ENCODE measurements around the gene NVL.

- no peak for TF ChIP-seq REST (IDR thresholded peaks at IDR 0.05; ENCODE audit: borderline replicate concordance)
- no peak for TF ChIP-seq SMC3 (conservative IDR thresholded peaks at IDR 0.05; ENCODE audit: poor library complexity)
- TF ChIP-seq TAF1 (IDR thresholded peaks at IDR 0.05; ENCODE audit: low read depth) = no peak
- no peak for TF ChIP-seq CTCF (IDR thresholded peaks at IDR 0.05; ENCODE audit: poor library complexity, severe bottlenecking)
- TF ChIP-seq EZH2 (IDR thresholded peaks at IDR 0.05; ENCODE audit: borderline replicate concordance, insufficient read depth, low read length, poor library complexity, severe bottlenecking) = no peak
Measured at GRCh38 chr1:224328644-224329043, 1.3 kb downstream of the NVL start.

Data from neural cell (in vitro differentiated cells).